ENCODE data around the gene CCDC178. TPM values are rescaled to one million over a fixed set of nuclear protein-coding genes. Genes with fewer than 3 reads are reported as not detected.

Gene CCDC178
- total and polyA plus RNA-seq, 2 of the 4 experiments (the other 2 are of a cell fraction) = not detected

- Histone ChIP-seq H3K56ac (ENCODE audit: extremely low read depth, insufficient read depth, low read length) (no peak overlapping the region), H4K20me1 (ENCODE audit: insufficient read depth, low read length) (no peaks in the 10 kb centered on the region), H3K27me3 (ENCODE audit: control insufficient read depth, insufficient read depth, low read length) (no peaks in the 10 kb centered on the region), H2AK9ac (replicated peaks; ENCODE audit: low read depth, low read length, poor library complexity) (no peak overlapping the region), H2AFZ (replicated peaks; ENCODE audit: low read length, poor library complexity) (no peak overlapping the region), H3K4ac (ENCODE audit: low read depth, low read length) (no peak overlapping the region), H2BK20ac (ENCODE audit: low read depth, low read length) (no peak overlapping the region), H4K5ac (ENCODE audit: low read depth, low read length) (no peak overlapping the region), H3K9me1 (ENCODE audit: insufficient read depth, low read length) (no peaks in the 10 kb centered on the region), H3K18ac (ENCODE audit: low read depth, low read length) (no peak overlapping the region), H3K14ac (replicated peaks; ENCODE audit: low read depth, low read length) (no peak overlapping the region), H3K27ac (ENCODE audit: insufficient read depth, low read length) (no peak overlapping the region), H3K23ac (ENCODE audit: low read depth, low read length) (no peak overlapping the region), H4K91ac (ENCODE audit: insufficient read depth, low read depth, low read length) (no peak overlapping the region), H4K8ac (ENCODE audit: low read depth in 2 of 2, low read length in 2 of 2) (no peak overlapping the region), H3K9me3 (ENCODE audit: control insufficient read depth, insufficient read depth, low read length) (no peaks in the 10 kb centered on the region), H3K4me3 (ENCODE audit: insufficient read depth, low read depth, low read length) (no peak overlapping the region), H3K4me1 (ENCODE audit: control insufficient read depth, insufficient read depth, low read length) (no peaks in the 10 kb centered on the region), H3K9ac (ENCODE audit: low read depth, low read length) (no peak overlapping the region), H2AK5ac (ENCODE audit: low read depth, low read length) (no peak overlapping the region), H2BK15ac (ENCODE audit: low read depth, low read length) (no peak overlapping the region), H2BK120ac (ENCODE audit: low read depth, low read length) (no peak overlapping the region), H3K79me1 (ENCODE audit: low read depth in 1 of 2, low read length in 2 of 2) (no peaks in the 10 kb centered on the region), H3K4me2 (ENCODE audit: low read depth, low read length) (no peak overlapping the region), H2BK5ac (ENCODE audit: low read depth, low read length, poor library complexity, severe bottlenecking) (no peak overlapping the region), H3K36me3 (ENCODE audit: control insufficient read depth, insufficient read depth, low read length) (no peaks in the 10 kb centered on the region)
- dilution Hi-C loops (cut with HindIII; ENCODE audit: low sequenced_read_pairs, unreplicated experiment) = no loop called here
- ChIA-PET CTCF (no interaction called here), POLR2A (ENCODE audit: unreplicated experiment) (no interaction called here)
- TF ChIP-seq FOS (IDR thresholded peaks at IDR 0.05; ENCODE audit: low read depth, low read length) (no peak), RAD21 (IDR thresholded peaks at IDR 0.05; ENCODE audit: low read length) (no peak), MAFK (IDR thresholded peaks at IDR 0.05; ENCODE audit: low read depth, low read length) (peak; percentile 35; the same call in 1 of the 2 replicates), SMC3 (IDR thresholded peaks at IDR 0.05; ENCODE audit: low read depth, low read length) (no peak), RCOR1 (IDR thresholded peaks at IDR 0.05; ENCODE audit: insufficient replicate concordance, low read length) (no peak), MAZ (IDR thresholded peaks at IDR 0.05; ENCODE audit: borderline replicate concordance, low read depth, low read length) (no peak), CTCF (conservative IDR thresholded peaks at IDR 0.05; ENCODE audit: low read depth, low read length) (no peak), CHD1 (IDR thresholded peaks at IDR 0.05; ENCODE audit: low read depth, low read length) (no peak)
- BruUV-seq (replicated peaks) = no TSS peak
- DNase-seq = no peak
- no CpG with 5 or more reads among the region's 3 CpGs for WGBS, 2 experiments (ENCODE audit: extremely low coverage in 2 of 2, insufficient read length in 1 of 2)
- in situ Hi-C loops (cut with MboI; ENCODE audit: low sequenced_read_pairs) = no loop called here
- ATAC-seq (ENCODE audit: low read depth) = no peak
- intact Hi-C loops (cut with micrococcal nuclease) = no loop called here
Observed at GRCh38 chr18:33304277-33304676, 136.2 kb downstream of the CCDC178 start.
